Left renal pelvis (tissue), 4 donors: ENCODE measurements around the gene ELMO1. TPM values are rescaled to one million over a fixed set of nuclear protein-coding genes. Genes with fewer than 3 reads are reported as not detected.

Source experiments
- DNase-seq, 4 donors: peaks; one replicate each; pipeline ENCODE4 v3.0.0-alpha.2; 2013; ENCODE audit warnings: low read depth in 4 of 4, low spot score in 3 of 4
- polyA plus RNA-seq, 4 donors: library from polyadenylated mRNA; unstranded; fragments of 120-200 nt; gene quantifications; one replicate each; pipeline ENCODE4 v1.2.1, GENCODE V29; 2013; ENCODE audit not compliant: insufficient read length in 4 of 4

The ELMO1 gene
- polyA plus RNA-seq, 4 donors = 10.5 to 15.0 (median 10.6) TPM

GRCh38 chr7:36874041-36874440, 574.6 kb downstream of the ELMO1 start:
- DNase-seq = no peak

GRCh38 chr7:36871863-36872262, 576.8 kb downstream of the ELMO1 start:
- no peak for DNase-seq

- no peak for DNase-seq
Measured at GRCh38 chr7:36871355-36871738, 577.3 kb downstream of the ELMO1 start.

GRCh38 chr7:36870625-36871354, 577.9 kb downstream of the ELMO1 start:
- DNase-seq = no peak

GRCh38 chr7:36868727-36869411, 579.8 kb downstream of the ELMO1 start:
- DNase-seq = no peak

GRCh38 chr7:36865019-36865418, 583.6 kb downstream of the ELMO1 start:
- DNase-seq = no peak

GRCh38 chr7:36863901-36864701, 584.6 kb downstream of the ELMO1 start:
- DNase-seq = no peak

DNA sequence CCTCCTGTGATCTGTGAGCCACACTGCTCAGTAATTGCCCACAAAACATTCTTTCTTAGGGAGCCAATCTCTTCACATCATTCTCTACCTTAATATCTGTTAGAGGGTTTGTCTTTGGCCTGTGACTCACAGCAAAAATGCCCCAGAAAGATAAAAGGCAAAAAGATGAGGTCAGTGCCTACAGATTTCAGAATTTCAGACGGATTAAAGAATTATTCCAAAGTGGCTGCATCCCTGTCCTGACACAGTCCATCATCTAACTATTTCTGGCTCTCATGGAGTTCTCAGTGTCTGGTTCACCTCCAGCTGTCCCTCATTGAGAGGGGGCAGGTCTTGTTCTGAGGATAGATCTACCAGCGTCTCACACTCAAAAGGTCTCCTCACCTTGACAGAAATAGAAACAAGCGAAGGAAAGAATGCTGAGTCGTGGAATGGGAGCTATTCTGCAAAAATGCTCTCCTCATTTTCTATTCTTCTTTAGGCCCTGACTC, 585.8 kb downstream of the ELMO1 start:
- no peak for DNase-seq

GRCh38 chr7:36861656-36862055, 587.0 kb downstream of the ELMO1 start:
- no peak for DNase-seq

- DNase-seq = no peak
Measured at GRCh38 chr7:36860681-36861080, 588.0 kb downstream of the ELMO1 start.

DNA sequence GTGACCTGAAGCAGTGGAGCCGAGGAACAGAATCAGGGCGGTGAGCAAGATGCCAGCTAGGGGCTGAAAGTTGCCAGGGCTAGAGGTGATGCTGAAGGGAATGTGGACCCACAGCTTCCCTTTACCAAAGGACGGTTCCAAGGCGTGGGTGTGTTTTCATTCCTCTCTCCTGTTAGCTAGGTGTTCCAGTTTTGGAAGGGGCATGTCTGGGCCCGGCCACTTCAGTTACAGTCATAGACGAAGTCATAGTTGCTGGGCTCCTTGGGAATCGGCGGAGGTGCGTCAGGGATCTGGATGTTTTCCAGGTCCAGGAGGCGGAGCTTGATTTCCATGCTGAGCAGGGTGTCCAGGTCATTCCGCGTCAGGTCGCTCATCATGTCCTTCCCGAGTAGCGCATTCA, 593.3 kb downstream of the ELMO1 start:
- DNase-seq = no peak

GRCh38 chr7:36854652-36855051, 594.0 kb downstream of the ELMO1 start:
- DNase-seq = no peak

- no peak for DNase-seq
Measured at GRCh38 chr7:36852931-36853330, 595.7 kb downstream of the ELMO1 start.

- no peak for DNase-seq
Measured at GRCh38 chr7:36852017-36852416, 596.6 kb downstream of the ELMO1 start.

GRCh38 chr7:36851382-36851781, 597.3 kb downstream of the ELMO1 start:
- no peak for DNase-seq

DNA sequence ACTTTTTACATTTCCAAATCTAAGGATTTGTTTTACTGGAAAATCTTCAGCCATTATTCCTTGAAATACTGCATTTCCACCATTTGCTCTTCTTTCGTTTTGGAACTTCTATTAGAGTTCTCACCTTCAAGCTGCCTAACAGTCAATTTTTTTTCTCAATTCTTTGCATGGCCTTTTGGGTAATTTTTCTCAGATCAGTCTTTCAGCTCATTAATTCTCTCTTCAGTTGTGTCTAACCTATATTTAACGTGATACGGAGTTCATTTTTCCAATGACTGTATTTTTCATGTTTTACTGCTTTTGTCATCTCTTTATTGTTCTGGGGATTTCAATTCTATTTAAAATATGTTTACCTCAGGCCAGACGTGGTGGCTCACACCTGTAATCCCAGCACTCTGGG, 600.7 kb downstream of the ELMO1 start:
- DNase-seq = no peak

DNA sequence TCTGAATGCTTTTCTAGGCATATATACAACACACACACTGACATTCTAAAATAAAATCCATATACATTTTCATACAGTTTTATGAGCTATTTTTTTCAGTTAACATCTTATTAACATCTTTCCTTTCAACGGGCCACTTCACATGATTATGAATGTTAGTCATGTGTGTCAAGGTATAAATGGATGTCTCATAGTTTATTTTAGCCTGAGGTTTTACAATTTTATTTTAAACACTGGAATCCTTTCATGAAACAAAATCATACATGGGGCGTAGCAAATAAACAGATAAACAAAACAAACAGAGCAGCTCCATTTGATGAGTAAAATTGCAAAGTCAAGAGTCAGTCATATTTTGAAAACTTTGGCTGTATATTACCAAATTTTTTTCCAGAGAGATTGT, 604.3 kb downstream of the ELMO1 start:
- DNase-seq = no peak

- DNase-seq = no peak
Measured at GRCh38 chr7:36840904-36841303, 607.8 kb downstream of the ELMO1 start.

- no peak for DNase-seq
Measured at GRCh38 chr7:36838616-36839225, 609.9 kb downstream of the ELMO1 start.

GRCh38 chr7:36831049-36831448, 617.6 kb downstream of the ELMO1 start:
- no peak for DNase-seq
